IMR-90 (cell line): Measurements from ENCODE around the gene FBXW8. TPM values are rescaled to one million over a fixed set of nuclear protein-coding genes. Genes with fewer than 3 reads are reported as not detected.

Experiments used
- ATAC-seq: fragments of 200-7000 bp; cut with Tn5 transposase; 2 replicates; pipeline ENCODE4 v1.9.1; 2020; ENCODE audit warnings: low read depth, mild to moderate bottlenecking, moderate library complexity
- BruUV-seq: library from RNA; stranded (reverse); fragments of 400-500 nt; replicated peaks from 2 replicates; lab custom pipeline; 2021; lab: Mats Ljungman, UMichigan
- CTCF ChIA-PET: fragments of 300-600 bp; formaldehyde crosslinking; extraction: SDS; loops from one replicate; lab custom pipeline; 2021; ENCODE audit warnings: antibody characterized with exemption; lab: Yijun Ruan, JAX
- POLR2A ChIA-PET: fragments of 300-600 bp; sonication (Branson Sonifier 250); formaldehyde crosslinking; loops from one replicate; lab custom pipeline; 2022; ENCODE audit warnings: antibody characterized with exemption; ENCODE audit not compliant: unreplicated experiment; lab: Charles Lee
- DNase-seq: peaks from one replicate; pipeline ENCODE4 v3.0.0; 2013
- H2AFZ ChIP-seq: replicated peaks from 2 replicates; pipeline ENCODE3; 2013; ENCODE audit warnings: low read length, mild to moderate bottlenecking; ENCODE audit not compliant: poor library complexity
- H2AK5ac ChIP-seq: 2 replicates; pipeline ENCODE4 v1.6.1; 2013; ENCODE audit warnings: low read depth, low read length, inconsistent platforms
- H2AK9ac ChIP-seq: replicated peaks from 2 replicates; pipeline ENCODE3; 2013; ENCODE audit warnings: mild to moderate bottlenecking, low read depth, low read length, moderate library complexity; ENCODE audit not compliant: poor library complexity
- H2BK120ac ChIP-seq: 2 replicates; pipeline ENCODE4 v1.6.1; 2013; ENCODE audit warnings: low read depth, low read length, inconsistent platforms
- H2BK15ac ChIP-seq: 3 replicates; pipeline ENCODE4 v1.6.1; 2013; ENCODE audit warnings: low read depth, low read length, inconsistent platforms
- H2BK20ac ChIP-seq: 2 replicates; pipeline ENCODE4 v1.6.1; 2013; ENCODE audit warnings: low read depth, mild to moderate bottlenecking, inconsistent platforms, low read length, moderate library complexity
- H2BK5ac ChIP-seq: 2 replicates; pipeline ENCODE4 v1.6.1; 2013; ENCODE audit warnings: mild to moderate bottlenecking, low read depth, low read length, inconsistent platforms; ENCODE audit not compliant: poor library complexity, severe bottlenecking
- H3K14ac ChIP-seq: replicated peaks from 2 replicates; pipeline ENCODE4 v1.6.1; 2013; ENCODE audit warnings: low read depth, low read length, inconsistent platforms
- H3K18ac ChIP-seq: 2 replicates; pipeline ENCODE4 v1.6.1; 2013; ENCODE audit warnings: low read depth, low read length, control low read depth
- H3K23ac ChIP-seq: 2 replicates; pipeline ENCODE4 v1.6.1; 2013; ENCODE audit warnings: low read depth, low read length, inconsistent platforms
- H3K27ac ChIP-seq: 2 replicates; pipeline ENCODE4 v1.5.1; 2013; ENCODE audit warnings: mild to moderate bottlenecking, control low read depth, low read length; ENCODE audit not compliant: insufficient read depth
- H3K27me3 ChIP-seq: 2 replicates; pipeline ENCODE4 v1.6.1; 2013; ENCODE audit warnings: low read length; ENCODE audit not compliant: control insufficient read depth, insufficient read depth
- H3K36me3 ChIP-seq: 2 replicates; pipeline ENCODE4 v1.6.1; 2013; ENCODE audit warnings: low read length, mixed read lengths; ENCODE audit not compliant: control insufficient read depth, insufficient read depth
- H3K4ac ChIP-seq: 2 replicates; pipeline ENCODE4 v1.6.1; 2013; ENCODE audit warnings: low read depth, low read length, inconsistent platforms
- H3K4me1 ChIP-seq: 2 replicates; pipeline ENCODE4 v1.6.1; 2013; ENCODE audit warnings: low read length, mixed read lengths; ENCODE audit not compliant: control insufficient read depth, insufficient read depth
- H3K4me2 ChIP-seq: 2 replicates; pipeline ENCODE4 v1.6.1; 2013; ENCODE audit warnings: low read depth, mild to moderate bottlenecking, control low read depth, low read length, moderate library complexity
- H3K4me3 ChIP-seq: 2 replicates; pipeline ENCODE4 v1.5.1; 2013; ENCODE audit warnings: low read depth, mild to moderate bottlenecking, control low read depth, low read length, moderate library complexity; ENCODE audit not compliant: insufficient read depth
- H3K56ac ChIP-seq: 2 replicates; pipeline ENCODE4 v1.6.1; 2013; ENCODE audit warnings: low read length, inconsistent platforms; ENCODE audit not compliant: insufficient read depth; ENCODE audit errors: extremely low read depth
- H3K79me1 ChIP-seq, 2 experiments: 2 replicates each; pipeline ENCODE4 v1.6.1; 2013; ENCODE audit warnings: low read length in 2 of 2, inconsistent platforms in 1 of 2, low read depth in 1 of 2
- H3K9ac ChIP-seq: 2 replicates; pipeline ENCODE4 v1.6.1; 2013; ENCODE audit warnings: low read depth, low read length, control low read depth
- H3K9me1 ChIP-seq: 2 replicates; pipeline ENCODE4 v1.6.1; 2013; ENCODE audit warnings: low read length, inconsistent platforms; ENCODE audit not compliant: insufficient read depth
- H3K9me3 ChIP-seq: 2 replicates; pipeline ENCODE4 v1.6.1; 2013; ENCODE audit warnings: low read length; ENCODE audit not compliant: control insufficient read depth, insufficient read depth
- H4K20me1 ChIP-seq: 2 replicates; pipeline ENCODE4 v1.6.1; 2013; ENCODE audit warnings: low read length, inconsistent platforms; ENCODE audit not compliant: insufficient read depth
- H4K5ac ChIP-seq: 2 replicates; pipeline ENCODE4 v1.6.1; 2013; ENCODE audit warnings: mild to moderate bottlenecking, low read depth, low read length, control low read depth
- H4K8ac ChIP-seq, 2 experiments: 2 replicates each; pipeline ENCODE4 v1.6.1; 2013; ENCODE audit warnings: low read depth in 2 of 2, low read length in 2 of 2, control low read depth in 1 of 2, inconsistent platforms in 1 of 2
- H4K91ac ChIP-seq: 2 replicates; pipeline ENCODE4 v1.6.1; 2013; ENCODE audit warnings: low read depth, low read length, inconsistent platforms; ENCODE audit not compliant: insufficient read depth
- BHLHE40 ChIP-seq: fragments of 150-350 bp; IDR thresholded peaks from 2 replicates; pipeline ENCODE4 v1.6.1; 2016; ENCODE audit warnings: mild to moderate bottlenecking, low read depth, low read length
- CTCF ChIP-seq: conservative IDR thresholded peaks from 2 replicates; pipeline ENCODE4 v1.5.1; 2012; ENCODE audit warnings: mild to moderate bottlenecking, low read depth, low read length, improper control_type of control experiment
- ELK1 ChIP-seq: fragments of 150-350 bp; IDR thresholded peaks from 2 replicates; pipeline ENCODE4 v1.6.1; 2016; ENCODE audit warnings: low read depth, mild to moderate bottlenecking, low read length, moderate library complexity, borderline replicate concordance
- FOS ChIP-seq: fragments of 150-350 bp; IDR thresholded peaks from 2 replicates; pipeline ENCODE4 v1.6.1; 2016; ENCODE audit warnings: low read depth, low read length
- MAFK ChIP-seq: IDR thresholded peaks from 2 replicates; pipeline ENCODE4 v1.6.1; 2012; ENCODE audit warnings: low read depth, low read length, improper control_type of control experiment
- MAZ ChIP-seq: IDR thresholded peaks from 2 replicates; pipeline ENCODE4 v1.6.1; 2012; ENCODE audit warnings: low read depth, mild to moderate bottlenecking, low read length, improper control_type of control experiment, moderate library complexity, borderline replicate concordance
- POLR2A ChIP-seq: IDR thresholded peaks from 2 replicates; pipeline ENCODE4 v1.6.1; 2012; ENCODE audit warnings: mild to moderate bottlenecking, low read depth, low read length
- RCOR1 ChIP-seq: IDR thresholded peaks from 2 replicates; pipeline ENCODE4 v1.6.1; 2012; ENCODE audit warnings: mild to moderate bottlenecking, low read length, improper control_type of control experiment; ENCODE audit not compliant: insufficient replicate concordance
- RFX5 ChIP-seq: IDR thresholded peaks from 2 replicates; pipeline ENCODE4 v1.8.0; 2012; ENCODE audit warnings: low read depth, mild to moderate bottlenecking, low read length, moderate library complexity
- SMC3 ChIP-seq: fragments of 150-350 bp; IDR thresholded peaks from 2 replicates; pipeline ENCODE4 v1.6.1; 2016; ENCODE audit warnings: low read depth, mild to moderate bottlenecking, antibody characterized with exemption, low read length, moderate library complexity
- WGBS, 2 experiments: methylation state at CpG; one replicate each; pipeline versions ENCODE4 v1.1.5 to v1.1.7; 2013; ENCODE audit warnings: missing lambda C conversion rate in 2 of 2; ENCODE audit not compliant: insufficient read length in 1 of 2; ENCODE audit errors: extremely low coverage in 2 of 2; 5-methylcytosine and 5-hydroxymethylcytosine counted together
- dilution Hi-C: fragments of 300-500 bp; cut with HindIII; formaldehyde crosslinking; loops from one replicate; pipeline ENCODE4 v1.14.3; 2018; ENCODE audit warnings: low sequenced_read_pairs; ENCODE audit not compliant: unreplicated experiment
- in situ Hi-C: fragments of 300-500 bp; cut with MboI; formaldehyde crosslinking; loops from 3 replicates; pipeline ENCODE4 v1.14.3; 2019; ENCODE audit warnings: low sequenced_read_pairs, inconsistent platforms, mixed read lengths
- intact Hi-C: fragments of 100-400 bp; cut with micrococcal nuclease; formaldehyde crosslinking; loops from 2 replicates; pipeline ENCODE4 v1.10.0; 2022
- polyA plus RNA-seq, 3 experiments: library from polyadenylated mRNA; depleted of rRNA; stranded (reverse); fragments of >200 nt; gene quantifications; 2 replicates each; pipeline ENCODE4 v1.2.3, GENCODE V29; 2012; ENCODE audit warnings: low replicate concordance in 1 of 3
- total RNA-seq: library from RNA; depleted of rRNA; stranded (reverse); fragments of >200 nt; gene quantifications from 2 replicates; pipeline ENCODE4 v1.2.3, GENCODE V29; 2012

Gene FBXW8
- total and polyA plus RNA-seq, 2 of the 4 experiments (the other 2 are of a cell fraction) = 20.3 to 25.8 TPM

- dilution Hi-C loops = no loop called here
- H3K36me3 ChIP-seq = no peaks in the 10 kb centered on the region
Observed at GRCh38 chr12:116885491-116885890, 25.3 kb upstream of the FBXW8 start.

More at GRCh38 chr12:116885491-116885890, 25.3 kb upstream of the FBXW8 start:
- no peak overlapping the region for H3K4ac ChIP-seq
- no peak overlapping the region for H2BK5ac ChIP-seq
- no peaks in the 10 kb centered on the region for H3K79me1 ChIP-seq
- H3K9me3 ChIP-seq = peaks cover 2% of the 10 kb centered on the region; the same call in 1 of the 2 replicates
- intact Hi-C loops (no loop called here), in situ Hi-C loops (no loop called here)
- H3K9ac ChIP-seq = no peak overlapping the region
- TF ChIP-seq ELK1 = no peak
- no peak for TF ChIP-seq MAFK
- no peak for TF ChIP-seq SMC3
- TF ChIP-seq MAZ = no peak
- no peak for TF ChIP-seq POLR2A
- no peak for TF ChIP-seq BHLHE40
- no peak for TF ChIP-seq RCOR1
- TF ChIP-seq CTCF = no peak
- no peak for TF ChIP-seq RFX5
- no peak for TF ChIP-seq FOS
- peaks cover 51% of the 10 kb centered on the region for H3K27me3 ChIP-seq
- H3K9me1 ChIP-seq = no peaks in the 10 kb centered on the region
- ATAC-seq = no peak
- ChIA-PET POLR2A (no interaction called here), CTCF (no interaction called here)
- no peak overlapping the region for H3K14ac ChIP-seq
- no peak overlapping the region for H3K4me3 ChIP-seq
- no peak overlapping the region for H3K27ac ChIP-seq
- H2BK20ac ChIP-seq = no peak overlapping the region
- BruUV-seq = no TSS peak
- H4K20me1 ChIP-seq = peaks cover under 1% of the 10 kb centered on the region; the same call in 1 of the 2 replicates
- DNase-seq = no peak
- no peak overlapping the region for H2AK9ac ChIP-seq
- no CpG with 5 or more reads among the region's 2 CpGs for WGBS, 2 experiments
- H3K23ac ChIP-seq = no peak overlapping the region
- H4K91ac ChIP-seq = no peak overlapping the region
- no peak overlapping the region for H3K56ac ChIP-seq
- no peaks in the 10 kb centered on the region for H3K4me1 ChIP-seq
- H4K8ac ChIP-seq = no peak overlapping the region
- H4K5ac ChIP-seq = no peak overlapping the region
- no peak overlapping the region for H2AK5ac ChIP-seq
- H2BK15ac ChIP-seq = no peak overlapping the region
- no peak overlapping the region for H2AFZ ChIP-seq
- no peak overlapping the region for H3K18ac ChIP-seq
- H2BK120ac ChIP-seq = no peak overlapping the region
- no peak overlapping the region for H3K4me2 ChIP-seq
